ENCODE data around the gene CEP20. TPM values are rescaled to one million over a fixed set of nuclear protein-coding genes. Genes with fewer than 3 reads are reported as not detected.

Gene CEP20
- total and polyA plus RNA-seq, 2 experiments from 2014 or later, result 20.5 to 39.8 TPM

DNA sequence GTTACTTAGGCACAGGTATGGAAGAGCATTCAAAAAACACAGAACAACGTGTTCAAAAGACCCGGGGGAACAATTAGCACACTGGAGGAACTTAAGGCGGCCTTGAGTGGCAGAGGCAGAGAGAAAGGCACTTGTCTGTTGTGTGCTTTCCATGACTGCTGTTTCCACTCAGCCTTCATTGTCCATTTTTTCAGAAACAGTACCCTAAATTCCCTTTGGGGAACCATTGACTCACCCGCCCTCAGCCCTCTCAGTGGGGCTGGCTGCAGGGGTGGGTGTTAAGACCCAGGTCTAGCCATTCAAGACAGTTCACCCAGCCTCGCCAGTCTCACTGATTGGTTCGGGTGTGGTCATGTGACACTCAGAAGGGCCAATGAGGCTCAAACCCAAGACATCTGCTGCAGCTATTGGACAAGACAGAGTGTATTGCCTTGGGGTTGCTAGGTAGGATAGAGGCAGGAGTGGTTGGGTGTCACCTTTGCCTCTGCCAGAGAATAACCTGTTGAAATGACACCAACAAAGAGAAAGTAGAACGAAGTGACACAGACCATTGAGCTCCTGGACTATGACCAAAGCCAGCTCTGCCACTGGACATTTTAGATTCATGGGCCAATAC, 19.6 kb upstream of the CEP20 start:
- 90% methylated on average over 7 of the region's 7 CpGs for WGBS (ENCODE audit: low lambda C conversion rate, missing lambda C conversion rate)
- no peaks in the 10 kb centered on the region for H3K79me2 ChIP-seq
- H3K9me3 ChIP-seq (ENCODE audit: low read depth), result no peaks in the 10 kb centered on the region
- no peaks in the 10 kb centered on the region for H3K9me2 ChIP-seq (replicated peaks; ENCODE audit: insufficient read depth)
- H3K36me3 ChIP-seq (replicated peaks; ENCODE audit: insufficient read depth, low read depth), result no peaks in the 10 kb centered on the region
- H3K27ac ChIP-seq, result no peak overlapping the region
- TF ChIP-seq EZH2phosphoT487 (IDR thresholded peaks at IDR 0.05; ENCODE audit: low read depth, severe bottlenecking, unreplicated experiment), result no peak
- TF ChIP-seq EZH2 (IDR thresholded peaks at IDR 0.05; ENCODE audit: borderline replicate concordance), result no peak
- TF ChIP-seq, protein P1, sequence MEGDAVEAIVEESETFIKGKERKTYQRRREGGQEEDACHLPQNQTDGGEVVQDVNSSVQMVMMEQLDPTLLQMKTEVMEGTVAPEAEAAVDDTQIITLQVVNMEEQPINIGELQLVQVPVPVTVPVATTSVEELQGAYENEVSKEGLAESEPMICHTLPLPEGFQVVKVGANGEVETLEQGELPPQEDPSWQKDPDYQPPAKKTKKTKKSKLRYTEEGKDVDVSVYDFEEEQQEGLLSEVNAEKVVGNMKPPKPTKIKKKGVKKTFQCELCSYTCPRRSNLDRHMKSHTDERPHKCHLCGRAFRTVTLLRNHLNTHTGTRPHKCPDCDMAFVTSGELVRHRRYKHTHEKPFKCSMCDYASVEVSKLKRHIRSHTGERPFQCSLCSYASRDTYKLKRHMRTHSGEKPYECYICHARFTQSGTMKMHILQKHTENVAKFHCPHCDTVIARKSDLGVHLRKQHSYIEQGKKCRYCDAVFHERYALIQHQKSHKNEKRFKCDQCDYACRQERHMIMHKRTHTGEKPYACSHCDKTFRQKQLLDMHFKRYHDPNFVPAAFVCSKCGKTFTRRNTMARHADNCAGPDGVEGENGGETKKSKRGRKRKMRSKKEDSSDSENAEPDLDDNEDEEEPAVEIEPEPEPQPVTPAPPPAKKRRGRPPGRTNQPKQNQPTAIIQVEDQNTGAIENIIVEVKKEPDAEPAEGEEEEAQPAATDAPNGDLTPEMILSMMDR (IDR thresholded peaks at IDR 0.05; ENCODE audit: poor library complexity), result no peak
- H3K27me3 ChIP-seq, result no peaks in the 10 kb centered on the region
- no peak overlapping the region for H3K4me2 ChIP-seq
- no peaks in the 10 kb centered on the region for H4K20me1 ChIP-seq (ENCODE audit: insufficient read depth, poor library complexity, severe bottlenecking)
- no peaks in the 10 kb centered on the region for H3K4me1 ChIP-seq (ENCODE audit: insufficient read depth)
- no peak overlapping the region for H2AFZ ChIP-seq
- DNase-seq (ENCODE audit: low spot score), result peak; percentile 12
- H3K4me3 ChIP-seq, result no peak overlapping the region

DNA sequence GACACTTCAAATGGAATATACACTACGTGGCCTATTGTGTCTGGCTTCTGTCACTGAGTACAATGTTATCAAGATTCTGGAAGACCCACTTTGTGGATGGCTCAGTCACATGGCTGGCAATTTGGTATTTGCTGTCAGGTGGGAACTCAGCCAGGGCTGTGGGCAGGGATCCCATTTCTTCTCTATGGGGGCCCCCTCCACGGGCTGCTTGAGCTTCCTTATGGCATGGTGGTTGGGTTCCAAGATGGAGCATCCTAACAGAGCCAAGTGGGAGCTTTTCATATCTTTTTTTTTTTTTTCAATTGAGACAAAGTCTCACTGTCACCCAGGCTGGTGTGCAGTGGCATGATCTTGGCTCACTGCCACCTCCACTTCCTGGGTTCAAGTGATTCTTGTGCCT, 18.0 kb upstream of the CEP20 start:
- no peaks in the 10 kb centered on the region for H3K79me2 ChIP-seq
- no peaks in the 10 kb centered on the region for H3K36me3 ChIP-seq (replicated peaks; ENCODE audit: insufficient read depth, low read depth)
- no peaks in the 10 kb centered on the region for H3K27me3 ChIP-seq
- H3K4me1 ChIP-seq (ENCODE audit: insufficient read depth), result no peaks in the 10 kb centered on the region
- TF ChIP-seq EZH2phosphoT487 (IDR thresholded peaks at IDR 0.05; ENCODE audit: low read depth, severe bottlenecking, unreplicated experiment) (no peak), EZH2 (IDR thresholded peaks at IDR 0.05; ENCODE audit: borderline replicate concordance) (no peak)
- TF ChIP-seq, protein P1 (IDR thresholded peaks at IDR 0.05; ENCODE audit: poor library complexity), result no peak
- H3K9me3 ChIP-seq (ENCODE audit: low read depth), result no peaks in the 10 kb centered on the region
- no peaks in the 10 kb centered on the region for H4K20me1 ChIP-seq (ENCODE audit: insufficient read depth, poor library complexity, severe bottlenecking)
- 66% methylated on average over 2 of the region's 2 CpGs for whole genome bisulfite sequencing (ENCODE audit: low lambda C conversion rate, missing lambda C conversion rate)
- H3K4me3 ChIP-seq, result no peak overlapping the region
- no peak overlapping the region for H2AFZ ChIP-seq
- H3K4me2 ChIP-seq, result no peak overlapping the region
- no peak for DNase-seq (ENCODE audit: low spot score)
- H3K27ac ChIP-seq, result no peak overlapping the region
- no peaks in the 10 kb centered on the region for H3K9me2 ChIP-seq (replicated peaks; ENCODE audit: insufficient read depth)

DNA sequence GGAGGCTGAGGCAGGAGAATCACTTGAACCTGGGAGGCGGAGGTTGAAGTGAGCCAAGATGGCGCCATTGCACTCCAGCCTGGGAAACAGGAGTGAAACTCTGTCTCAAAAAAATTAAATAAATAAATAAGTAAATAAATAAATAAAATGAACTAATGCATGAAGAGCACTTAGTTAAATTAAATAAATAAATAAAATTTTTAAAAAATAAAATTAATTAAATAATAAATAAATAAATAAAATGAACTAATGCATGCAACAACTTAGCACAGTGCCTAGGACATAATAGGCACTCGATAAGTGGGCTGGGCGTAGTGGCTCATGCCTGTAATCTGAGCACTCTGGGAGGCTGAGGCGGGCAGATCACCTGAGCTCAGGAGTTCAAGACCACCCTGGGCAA, 15.6 kb upstream of the CEP20 start:
- DNase-seq (ENCODE audit: low spot score), result no peak
- Histone ChIP-seq H3K9me2 (replicated peaks; ENCODE audit: insufficient read depth) (no peaks in the 10 kb centered on the region), H3K36me3 (replicated peaks; ENCODE audit: insufficient read depth, low read depth) (no peaks in the 10 kb centered on the region), H3K27ac (no peak overlapping the region), H2AFZ (no peak overlapping the region), H3K4me3 (no peak overlapping the region), H3K79me2 (no peaks in the 10 kb centered on the region), H4K20me1 (ENCODE audit: insufficient read depth, poor library complexity, severe bottlenecking) (no peaks in the 10 kb centered on the region), H3K27me3 (no peaks in the 10 kb centered on the region), H3K4me1 (ENCODE audit: insufficient read depth) (no peaks in the 10 kb centered on the region), H3K4me2 (no peak overlapping the region), H3K9me3 (ENCODE audit: low read depth) (no peaks in the 10 kb centered on the region)
- 95% methylated on average over 5 of the region's 5 CpGs for WGBS (ENCODE audit: low lambda C conversion rate, missing lambda C conversion rate)
- TF ChIP-seq EZH2phosphoT487 (IDR thresholded peaks at IDR 0.05; ENCODE audit: low read depth, severe bottlenecking, unreplicated experiment) (no peak), EZH2 (IDR thresholded peaks at IDR 0.05; ENCODE audit: borderline replicate concordance) (no peak)
- TF ChIP-seq, protein P1 (IDR thresholded peaks at IDR 0.05; ENCODE audit: poor library complexity), result no peak
